Measurements from ENCODE around the gene BDKRB1. TPM values are rescaled to one million over a fixed set of nuclear protein-coding genes. Genes with fewer than 3 reads are reported as not detected.

BDKRB1 gene
- total and polyA plus RNA-seq, 4 experiments from 2014 or later: not detected

GRCh38 chr14:96233661-96234060 is 22.3 kb upstream of the BDKRB1 start:
- no peak overlapping the region for H3K4me3 ChIP-seq (ENCODE audit: low read length in 2 of 2)

GRCh38 chr14:96235426-96235825 is 20.6 kb upstream of the BDKRB1 start:
- Histone ChIP-seq H3K36me3 (ENCODE audit: insufficient read depth, low read length) (no peaks in the 10 kb centered on the region), H3K4me1 (ENCODE audit: insufficient read depth, low read length) (no peaks in the 10 kb centered on the region), H3K4me3 (ENCODE audit: low read length in 2 of 2) (no peak overlapping the region), H3K27ac (ENCODE audit: low read depth, low read length) (no peak overlapping the region), H3K27me3 (ENCODE audit: insufficient read depth, low read length) (no peaks in the 10 kb centered on the region), H3K9me3 (ENCODE audit: control insufficient read depth in 1 of 2, low read length in 2 of 2) (no peaks in the 10 kb centered on the region)
- POLR2A ChIA-PET (ENCODE audit: partially characterized antibody): no interaction called here
- Mint-ChIP-seq H3K4me1 (no peaks in the 10 kb centered on the region), H3K27ac (no peak overlapping the region), H3K9me3 (peaks cover 0 to 2% (median 0%) of the 10 kb centered on the region in 8 donors), H3K36me3 (no peaks in the 10 kb centered on the region), H3K27me3 (peaks cover under 1 to 3% of the 10 kb centered on the region in 2 donors), H3K4me3 (no peak overlapping the region)
- no peak for DNase-seq
- CTCF ChIA-PET (ENCODE audit: partially characterized antibody): no interaction called here
- intact Hi-C loops (cut with micrococcal nuclease): no loop called here

More at GRCh38 chr14:96233661-96234060, 22.3 kb upstream of the BDKRB1 start:
- H3K4me1 ChIP-seq (ENCODE audit: insufficient read depth, low read length): no peaks in the 10 kb centered on the region
- no peaks in the 10 kb centered on the region for H3K4me1 Mint-ChIP-seq
- no peaks in the 10 kb centered on the region for H3K9me3 ChIP-seq (ENCODE audit: control insufficient read depth in 1 of 2, low read length in 2 of 2)
- H3K27ac ChIP-seq (ENCODE audit: low read depth, low read length): no peak overlapping the region
- no peak overlapping the region for H3K4me3 Mint-ChIP-seq
- ChIA-PET POLR2A (ENCODE audit: partially characterized antibody) (no interaction called here), CTCF (ENCODE audit: partially characterized antibody) (no interaction called here)
- H3K27ac Mint-ChIP-seq: peak overlapping the region in 1 of 7 donors; percentile 63
- no peaks in the 10 kb centered on the region for H3K36me3 ChIP-seq (ENCODE audit: insufficient read depth, low read length)
- H3K27me3 Mint-ChIP-seq: peaks cover 0 to 3% of the 10 kb centered on the region in 2 donors
- peaks cover 0 to 2% (median 0%) of the 10 kb centered on the region in 8 donors for H3K9me3 Mint-ChIP-seq
- no peaks in the 10 kb centered on the region for H3K36me3 Mint-ChIP-seq
- no peak for DNase-seq
- intact Hi-C loops (cut with micrococcal nuclease): no loop called here
- H3K27me3 ChIP-seq (ENCODE audit: insufficient read depth, low read length): no peaks in the 10 kb centered on the region

- H3K27ac ChIP-seq (ENCODE audit: low read depth, low read length): no peak overlapping the region
- CTCF ChIA-PET (ENCODE audit: partially characterized antibody): no interaction called here
- no peak for DNase-seq
- Mint-ChIP-seq H3K4me1 (no peaks in the 10 kb centered on the region), H3K27me3 (peaks cover 3 to 5% of the 10 kb centered on the region in 2 donors), H3K9me3 (peaks cover 0 to 2% (median 0%) of the 10 kb centered on the region in 8 donors), H3K27ac (no peak overlapping the region), H3K4me3 (no peak overlapping the region), H3K36me3 (no peaks in the 10 kb centered on the region)
- H3K36me3 ChIP-seq (ENCODE audit: insufficient read depth, low read length): no peaks in the 10 kb centered on the region
- no peaks in the 10 kb centered on the region for H3K4me1 ChIP-seq (ENCODE audit: insufficient read depth, low read length)
- H3K4me3 ChIP-seq (ENCODE audit: low read length in 2 of 2): no peak overlapping the region
- intact Hi-C loops (cut with micrococcal nuclease): no loop called here
- POLR2A ChIA-PET (ENCODE audit: partially characterized antibody): no interaction called here
- H3K27me3 ChIP-seq (ENCODE audit: insufficient read depth, low read length): no peaks in the 10 kb centered on the region
- no peaks in the 10 kb centered on the region for H3K9me3 ChIP-seq (ENCODE audit: control insufficient read depth in 1 of 2, low read length in 2 of 2)
Measured at GRCh38 chr14:96237641-96238040, 18.4 kb upstream of the BDKRB1 start.

GRCh38 chr14:96238676-96239265 is 17.2 kb upstream of the BDKRB1 start:
- Histone ChIP-seq H3K4me3 (ENCODE audit: low read length in 2 of 2) (no peak overlapping the region), H3K27me3 (ENCODE audit: insufficient read depth, low read length) (no peaks in the 10 kb centered on the region), H3K36me3 (ENCODE audit: insufficient read depth, low read length) (no peaks in the 10 kb centered on the region), H3K27ac (ENCODE audit: low read depth, low read length) (no peak overlapping the region), H3K4me1 (ENCODE audit: insufficient read depth, low read length) (no peaks in the 10 kb centered on the region), H3K9me3 (ENCODE audit: control insufficient read depth in 1 of 2, low read length in 2 of 2) (no peaks in the 10 kb centered on the region)
- Mint-ChIP-seq H3K27ac (no peak overlapping the region), H3K9me3 (peaks cover 0 to 2% (median 0%) of the 10 kb centered on the region in 8 donors), H3K4me1 (no peaks in the 10 kb centered on the region), H3K36me3 (no peaks in the 10 kb centered on the region), H3K4me3 (no peak overlapping the region), H3K27me3 (peaks cover 3 to 5% of the 10 kb centered on the region in 2 donors)
- intact Hi-C loops (cut with micrococcal nuclease): no loop called here
- POLR2A ChIA-PET (ENCODE audit: partially characterized antibody): no interaction called here
- no peak for DNase-seq
- CTCF ChIA-PET (ENCODE audit: partially characterized antibody): no interaction called here

GRCh38 chr14:96239711-96240141 is 16.3 kb upstream of the BDKRB1 start:
- Histone ChIP-seq H3K27me3 (ENCODE audit: insufficient read depth, low read length) (no peaks in the 10 kb centered on the region), H3K4me3 (ENCODE audit: low read length in 2 of 2) (no peak overlapping the region), H3K36me3 (ENCODE audit: insufficient read depth, low read length) (no peaks in the 10 kb centered on the region), H3K27ac (ENCODE audit: low read depth, low read length) (no peak overlapping the region), H3K9me3 (ENCODE audit: control insufficient read depth in 1 of 2, low read length in 2 of 2) (no peaks in the 10 kb centered on the region), H3K4me1 (ENCODE audit: insufficient read depth, low read length) (no peaks in the 10 kb centered on the region)
- Mint-ChIP-seq H3K36me3 (no peaks in the 10 kb centered on the region), H3K27ac (no peak overlapping the region), H3K4me1 (no peaks in the 10 kb centered on the region), H3K27me3 (peaks cover 2 to 3% of the 10 kb centered on the region in 2 donors), H3K9me3 (peaks cover 0 to 2% (median 0%) of the 10 kb centered on the region in 8 donors), H3K4me3 (no peak overlapping the region)
- CTCF ChIA-PET (ENCODE audit: partially characterized antibody): no interaction called here
- intact Hi-C loops (cut with micrococcal nuclease): no loop called here
- POLR2A ChIA-PET (ENCODE audit: partially characterized antibody): no interaction called here
- no peak for DNase-seq

- Mint-ChIP-seq H3K9me3 (peaks cover 0 to under 1% (median 0%) of the 10 kb centered on the region in 8 donors), H3K27ac (no peak overlapping the region), H3K36me3 (no peaks in the 10 kb centered on the region), H3K4me3 (no peak overlapping the region), H3K27me3 (peaks cover 2 to 4% of the 10 kb centered on the region in 2 donors), H3K4me1 (no peaks in the 10 kb centered on the region)
- Histone ChIP-seq H3K4me3 (ENCODE audit: low read length in 2 of 2) (no peak overlapping the region), H3K4me1 (ENCODE audit: insufficient read depth, low read length) (no peaks in the 10 kb centered on the region), H3K27me3 (ENCODE audit: insufficient read depth, low read length) (no peaks in the 10 kb centered on the region), H3K36me3 (ENCODE audit: insufficient read depth, low read length) (no peaks in the 10 kb centered on the region), H3K27ac (ENCODE audit: low read depth, low read length) (no peak overlapping the region), H3K9me3 (ENCODE audit: control insufficient read depth in 1 of 2, low read length in 2 of 2) (no peaks in the 10 kb centered on the region)
- ChIA-PET CTCF (ENCODE audit: partially characterized antibody) (no interaction called here), POLR2A (ENCODE audit: partially characterized antibody) (no interaction called here)
- intact Hi-C loops (cut with micrococcal nuclease): no loop called here
- no peak for DNase-seq
Measured at GRCh38 chr14:96240641-96241040, 15.4 kb upstream of the BDKRB1 start.

GRCh38 chr14:96242126-96242525 is 13.9 kb upstream of the BDKRB1 start:
- no peak for DNase-seq
- H3K27ac ChIP-seq (ENCODE audit: low read depth, low read length): no peak overlapping the region
- CTCF ChIA-PET (ENCODE audit: partially characterized antibody): no interaction called here
- no peak overlapping the region for H3K4me3 ChIP-seq (ENCODE audit: low read length in 2 of 2)
- H3K27me3 ChIP-seq (ENCODE audit: insufficient read depth, low read length): no peaks in the 10 kb centered on the region
- no peak overlapping the region for H3K27ac Mint-ChIP-seq
- no peak overlapping the region for H3K4me3 Mint-ChIP-seq
- intact Hi-C loops (cut with micrococcal nuclease): no loop called here
- POLR2A ChIA-PET (ENCODE audit: partially characterized antibody): no interaction called here
- H3K4me1 Mint-ChIP-seq: no peaks in the 10 kb centered on the region
- no peaks in the 10 kb centered on the region for H3K4me1 ChIP-seq (ENCODE audit: insufficient read depth, low read length)
- H3K27me3 Mint-ChIP-seq: peaks cover 5 to 7% of the 10 kb centered on the region in 2 donors
- peaks cover 0 to 1% (median 0%) of the 10 kb centered on the region in 8 donors for H3K9me3 Mint-ChIP-seq
- no peaks in the 10 kb centered on the region for H3K36me3 Mint-ChIP-seq
- H3K36me3 ChIP-seq (ENCODE audit: insufficient read depth, low read length): no peaks in the 10 kb centered on the region
- no peaks in the 10 kb centered on the region for H3K9me3 ChIP-seq (ENCODE audit: control insufficient read depth in 1 of 2, low read length in 2 of 2)
